Activated CD4-positive, alpha-beta T cell treated with anti-CD3 and anti-CD28 coated beads for 24 hours (primary cell): ENCODE data around the gene PYGL.

Experiments
- DNase-seq, 2 donors: peaks; one replicate each; pipeline ENCODE4 v3.0.0-alpha.2; 2020; ENCODE audit warnings: low read depth in 2 of 2

Gene PYGL

GRCh38 chr14:50874757-50875156 is 69.5 kb downstream of the PYGL start:
- no peak for DNase-seq

GRCh38 chr14:50871914-50872732 is 72.2 kb downstream of the PYGL start, which contains the start of gene ABHD12B:
TSS of gene ABHD12B (plus strand) at chr14:50872053. CDS start at chr14:50872175, 122 bp downstream.
- no peak for DNase-seq

- no peak for DNase-seq
Observed at GRCh38 chr14:50871228-50871627, 73.1 kb downstream of the PYGL start.

GRCh38 chr14:50865391-50866076 is 78.7 kb downstream of the PYGL start:
- DNase-seq: no peak

GRCh38 chr14:50864946-50865345 is 79.3 kb downstream of the PYGL start:
- DNase-seq: no peak

- DNase-seq: no peak
Observed at GRCh38 chr14:50864237-50864636, 80.0 kb downstream of the PYGL start.

GRCh38 chr14:50862036-50862570 is 82.2 kb downstream of the PYGL start:
- DNase-seq: no peak

GRCh38 chr14:50860478-50861086 is 83.7 kb downstream of the PYGL start:
- DNase-seq: peak; percentile 85 to 90

GRCh38 chr14:50859296-50859624 is 85.0 kb downstream of the PYGL start:
- DNase-seq: no peak

- no peak for DNase-seq
Observed at GRCh38 chr14:50856660-50857059, 87.6 kb downstream of the PYGL start.

- no peak for DNase-seq
Observed at GRCh38 chr14:50855558-50855957, 88.7 kb downstream of the PYGL start.
